HG03439 (cell line): ENCODE measurements around the gene CHRNA9.

Experiments used
- ATAC-seq: cut with Tn5 transposase; IDR thresholded peaks from one replicate; pipeline ENCODE4 v1.9.1; 2021; ENCODE audit warnings: mild to moderate bottlenecking, moderate library complexity; ENCODE audit not compliant: unreplicated experiment

Gene CHRNA9

GRCh38 chr4:40337051-40337450 is 1.9 kb downstream of the CHRNA9 start:
- no peak for ATAC-seq

- ATAC-seq = no peak
Measured at GRCh38 chr4:40337523-40337922, 2.4 kb downstream of the CHRNA9 start.

DNA sequence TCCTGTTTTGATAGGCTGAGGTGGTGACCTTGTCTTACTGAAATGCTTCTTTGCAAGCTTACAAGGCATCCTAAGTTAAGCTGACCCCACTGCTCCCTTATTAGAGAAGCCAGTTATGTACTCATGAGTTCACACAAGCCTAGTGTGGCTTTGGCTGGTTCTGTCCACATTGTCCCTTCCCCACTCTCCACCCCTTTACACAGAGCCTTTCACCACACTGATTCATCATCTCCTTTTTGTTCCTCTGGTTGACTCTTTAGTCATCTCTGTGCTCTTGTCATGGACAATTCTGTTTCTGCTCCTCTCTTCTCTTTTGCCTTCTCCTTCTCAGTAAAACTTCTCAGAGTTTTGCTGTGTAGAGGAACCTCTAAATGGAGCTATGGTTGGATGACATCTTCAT is 4.9 kb downstream of the CHRNA9 start:
- no peak for ATAC-seq

- no peak for ATAC-seq
Measured at GRCh38 chr4:40347472-40347871, 12.3 kb downstream of the CHRNA9 start.

- no peak for ATAC-seq
Measured at GRCh38 chr4:40348000-40348399, 12.9 kb downstream of the CHRNA9 start.

DNA sequence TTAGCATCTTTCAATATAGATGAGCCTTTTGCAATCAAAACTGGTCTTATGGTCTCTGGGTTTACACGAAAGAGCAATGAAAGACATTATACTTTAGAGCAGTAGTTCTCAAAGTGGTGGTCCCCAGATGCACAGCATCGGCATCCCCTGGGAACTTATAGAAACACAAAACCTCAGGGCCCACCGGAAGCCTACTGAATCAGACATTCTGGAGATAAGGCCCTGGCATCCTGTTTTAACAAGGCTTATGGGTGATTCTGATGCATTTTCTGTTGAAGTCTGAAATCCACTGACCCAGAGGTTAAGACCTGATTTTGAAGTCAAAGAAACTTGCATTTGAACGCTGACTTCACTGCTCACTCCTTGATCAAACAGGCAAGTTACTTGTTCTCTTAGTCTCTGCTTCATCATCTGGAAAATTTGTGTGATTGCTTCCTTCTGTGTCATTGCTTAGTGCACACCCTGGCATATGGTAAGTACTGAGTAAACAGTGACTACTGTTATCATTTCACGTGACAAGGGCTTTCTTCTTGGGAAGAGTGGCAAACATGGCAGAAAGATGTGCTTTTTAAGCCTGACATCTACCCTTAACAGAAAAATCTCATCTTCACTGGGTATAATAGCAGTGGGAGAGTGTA is 14.5 kb downstream of the CHRNA9 start:
- ATAC-seq = no peak

DNA sequence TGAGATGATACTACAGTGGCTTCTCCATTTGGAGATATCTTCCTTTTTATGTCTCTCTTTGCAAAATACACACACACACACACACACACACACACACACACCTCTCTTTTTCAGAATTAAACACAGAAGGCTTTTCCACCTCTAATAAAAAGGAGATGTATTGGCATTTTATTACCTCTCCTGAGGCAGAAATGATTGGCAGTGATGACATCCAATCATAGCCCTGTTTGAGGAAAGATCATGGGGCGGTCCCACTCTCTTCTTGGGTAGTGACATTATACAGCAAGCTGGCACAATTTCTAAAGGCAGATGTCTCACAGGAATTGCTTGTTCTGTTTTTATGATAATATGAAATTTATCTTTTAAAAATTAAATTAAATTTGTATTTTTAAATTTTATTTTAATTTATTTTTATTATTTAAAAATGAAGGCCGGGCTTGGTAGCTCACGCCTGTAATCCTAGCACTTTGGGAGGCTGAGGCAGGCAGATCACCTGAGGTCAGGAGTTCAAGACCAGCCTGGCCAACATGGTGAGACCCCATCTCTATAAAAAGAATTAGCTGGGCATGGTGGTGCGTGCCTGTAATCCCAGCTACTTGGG is 15.6 kb downstream of the CHRNA9 start:
- ATAC-seq = no peak

GRCh38 chr4:40354158-40354557 is 19.0 kb downstream of the CHRNA9 start:
- ATAC-seq = no peak

- ATAC-seq = no peak
Measured at GRCh38 chr4:40355131-40355530, 20.0 kb downstream of the CHRNA9 start.

DNA sequence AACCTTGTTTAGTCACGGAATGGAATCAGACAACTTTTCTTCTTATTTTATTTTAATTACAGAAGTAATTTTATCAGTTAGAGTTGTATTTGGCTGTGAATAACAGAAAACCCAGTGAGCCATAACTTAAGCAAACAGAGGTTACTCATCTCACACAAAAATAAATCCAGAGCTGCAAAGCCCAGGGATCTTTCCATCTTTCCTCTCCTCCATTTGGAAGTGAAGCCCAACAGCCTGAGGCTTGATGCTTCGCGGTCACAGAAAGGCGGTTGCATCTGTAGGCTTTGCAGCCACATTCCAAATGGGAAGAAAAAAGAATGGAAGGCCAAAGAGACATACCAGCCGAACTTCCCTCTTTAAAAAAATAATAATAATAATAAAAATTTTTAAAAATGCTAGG is 22.6 kb downstream of the CHRNA9 start:
- no peak for ATAC-seq

DNA sequence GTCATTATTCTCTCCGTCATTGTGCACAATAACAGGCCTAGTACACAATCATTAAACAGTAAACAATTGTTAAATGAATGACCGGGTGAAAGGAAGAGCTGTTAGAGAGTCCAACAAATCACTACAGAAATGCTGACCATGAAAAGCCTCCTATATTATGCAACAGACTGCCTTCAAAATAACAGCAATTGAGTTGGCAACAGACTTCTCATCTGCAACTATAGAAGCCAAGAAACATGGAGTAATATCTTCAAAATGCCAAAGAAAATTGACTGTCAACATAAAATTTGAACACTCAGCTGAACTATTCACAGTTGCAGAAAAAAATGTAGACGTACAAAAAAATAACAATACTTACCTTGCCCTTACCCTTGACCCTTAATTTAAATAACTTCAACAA is 26.2 kb downstream of the CHRNA9 start:
- no peak for ATAC-seq

GRCh38 chr4:40363382-40363920 is 28.3 kb downstream of the CHRNA9 start:
- ATAC-seq = no peak

DNA sequence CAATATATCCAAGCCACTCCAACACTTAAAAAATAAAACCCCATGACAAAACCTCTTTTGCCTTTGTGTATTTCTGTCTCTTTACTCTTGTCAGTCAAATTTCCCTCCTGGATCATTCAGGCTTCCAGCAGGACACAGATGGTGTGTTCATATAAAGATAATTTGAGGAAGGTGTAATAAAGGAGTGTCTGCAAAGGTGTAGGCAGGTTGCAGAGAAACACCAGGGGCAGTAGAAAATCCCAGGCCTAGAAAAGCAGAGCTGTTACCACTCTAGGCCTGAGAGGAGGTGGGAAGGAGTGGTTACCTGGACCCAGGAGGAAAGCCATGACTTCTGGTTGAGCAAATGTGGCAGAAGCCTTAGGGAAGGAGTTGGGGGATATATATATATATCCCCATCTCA is 28.8 kb downstream of the CHRNA9 start:
- ATAC-seq = no peak

DNA sequence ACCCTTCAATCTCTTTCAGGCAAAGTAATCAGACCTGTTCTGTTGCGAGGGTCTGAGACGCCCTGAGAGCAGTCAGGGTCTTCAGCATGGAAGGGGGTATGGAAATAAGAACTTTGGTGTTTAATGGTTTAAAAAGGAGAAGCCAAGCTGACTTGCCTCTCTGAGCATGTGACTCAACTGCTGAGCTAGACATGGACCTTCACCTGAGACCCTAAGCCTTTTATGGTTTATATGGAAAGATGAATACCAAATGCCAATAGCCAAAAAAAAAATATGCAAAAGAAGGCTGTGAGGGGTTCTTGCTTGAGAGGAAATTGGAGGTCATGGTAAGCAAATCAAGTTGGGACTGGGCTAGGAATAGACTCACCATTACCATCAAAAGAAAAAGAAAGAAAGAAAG is 30.6 kb downstream of the CHRNA9 start:
- no peak for ATAC-seq

DNA sequence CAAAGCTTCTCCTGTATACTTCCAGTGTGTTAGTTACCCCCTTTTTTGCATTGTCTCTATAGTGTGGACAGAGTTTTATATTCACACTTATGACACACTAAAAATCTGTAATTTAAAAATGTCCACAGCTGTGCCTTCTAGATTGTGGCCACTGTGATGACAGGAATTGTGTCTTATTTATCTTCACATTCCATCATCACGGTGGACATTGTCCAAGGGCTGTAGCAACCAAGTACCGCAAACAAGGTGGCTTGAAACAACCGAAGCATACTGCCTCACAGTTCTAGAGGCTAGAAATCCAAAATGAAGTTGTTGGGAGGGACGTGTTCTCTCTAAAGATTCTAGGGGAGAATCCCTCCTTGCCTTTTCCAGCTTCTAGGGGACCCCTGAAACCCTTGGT is 32.3 kb downstream of the CHRNA9 start:
- ATAC-seq = no peak

GRCh38 chr4:40369437-40370274 is 34.5 kb downstream of the CHRNA9 start:
- ATAC-seq = no peak

- no peak for ATAC-seq
Measured at GRCh38 chr4:40372651-40373050, 37.5 kb downstream of the CHRNA9 start.

GRCh38 chr4:40373636-40374035 is 38.5 kb downstream of the CHRNA9 start:
- no peak for ATAC-seq

- no peak for ATAC-seq
Measured at GRCh38 chr4:40375095-40375494, 40.0 kb downstream of the CHRNA9 start.

DNA sequence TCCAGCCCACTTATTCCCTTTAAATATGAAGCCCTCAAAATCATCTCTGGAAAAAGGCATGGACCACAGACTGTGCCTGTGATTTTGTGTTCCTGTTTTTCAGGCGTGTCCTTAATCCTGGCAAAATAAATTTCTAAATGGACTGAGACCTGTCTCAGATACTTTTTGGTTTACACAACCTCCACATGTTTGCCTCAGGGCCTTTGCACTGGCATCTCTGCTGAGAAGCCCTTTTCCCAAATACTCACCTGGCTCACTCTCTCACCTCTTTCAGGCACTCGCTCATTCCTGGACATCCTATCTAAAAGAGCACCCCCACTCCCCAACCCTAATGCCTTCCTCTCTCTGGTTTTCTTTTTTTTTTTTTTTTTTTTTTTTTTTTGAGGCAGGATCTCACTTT is 40.5 kb downstream of the CHRNA9 start:
- no peak for ATAC-seq

DNA sequence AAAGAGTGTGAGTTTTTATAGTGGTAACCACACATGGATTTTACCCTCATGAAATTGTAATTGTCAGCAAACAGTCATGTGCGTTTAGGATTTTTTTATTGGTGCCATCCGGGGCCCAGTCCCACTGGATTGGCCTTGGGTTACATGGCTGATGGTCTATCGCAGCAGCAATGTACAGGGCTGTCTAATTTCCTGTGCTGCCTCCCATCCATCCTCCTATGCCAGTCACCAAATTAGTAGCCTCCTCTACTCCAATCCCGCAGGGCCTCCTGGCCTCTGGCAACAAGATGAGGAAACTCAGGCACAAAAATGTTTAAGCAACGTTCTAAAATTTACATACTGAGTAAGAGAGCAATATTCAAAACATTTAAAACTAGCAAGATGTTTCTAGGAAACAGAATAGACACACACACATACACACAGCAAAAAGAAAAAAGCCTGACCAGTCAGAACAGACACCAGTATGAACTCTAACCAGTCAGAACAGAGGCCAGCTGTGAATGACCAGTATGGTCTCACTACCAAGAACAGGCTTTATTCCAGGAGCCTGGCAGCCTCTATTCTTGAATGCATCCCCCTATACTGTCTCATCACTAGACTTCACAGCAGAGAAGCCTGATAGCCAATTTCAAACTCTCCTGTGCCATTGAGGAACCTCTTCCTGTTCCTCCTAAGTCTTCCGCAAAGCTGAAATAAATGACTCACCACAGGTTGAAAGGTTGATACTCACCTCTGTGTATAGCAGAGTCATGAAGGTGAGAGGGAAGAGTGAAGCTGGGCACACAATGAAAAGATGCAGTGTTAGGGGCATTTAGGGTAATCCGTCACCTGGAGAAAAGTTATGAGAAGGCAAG is 42.6 kb downstream of the CHRNA9 start:
- no peak for ATAC-seq
